ENCODE data around the gene TEX264.

TEX264 gene

GRCh38 chr3:51712963-51713362 lies 41.9 kb downstream of the TEX264 start:
- H3K4me1 Mint-ChIP-seq: peaks cover 12% of the 10 kb centered on the region
- no peak overlapping the region for H3K27ac Mint-ChIP-seq
- no peaks in the 10 kb centered on the region for H3K36me3 Mint-ChIP-seq
- H3K27me3 Mint-ChIP-seq: no peaks in the 10 kb centered on the region
- no peak overlapping the region for H3K4me3 Mint-ChIP-seq
- no peaks in the 10 kb centered on the region for H3K9me3 Mint-ChIP-seq

GRCh38 chr3:51715231-51715976 lies 44.4 kb downstream of the TEX264 start:
- H3K4me3 Mint-ChIP-seq: no peak overlapping the region
- H3K4me1 Mint-ChIP-seq: peaks cover 19% of the 10 kb centered on the region
- no peak overlapping the region for H3K27ac Mint-ChIP-seq
- no peaks in the 10 kb centered on the region for H3K27me3 Mint-ChIP-seq
- no peaks in the 10 kb centered on the region for H3K9me3 Mint-ChIP-seq
- no peaks in the 10 kb centered on the region for H3K36me3 Mint-ChIP-seq

- Mint-ChIP-seq H3K4me1 (peaks cover 24% of the 10 kb centered on the region), H3K4me3 (no peak overlapping the region), H3K36me3 (no peaks in the 10 kb centered on the region), H3K27me3 (no peaks in the 10 kb centered on the region), H3K27ac (no peak overlapping the region), H3K9me3 (no peaks in the 10 kb centered on the region)
Observed at GRCh38 chr3:51715977-51716294, 44.9 kb downstream of the TEX264 start.

- no peaks in the 10 kb centered on the region for H3K9me3 Mint-ChIP-seq
- H3K36me3 Mint-ChIP-seq: no peaks in the 10 kb centered on the region
- H3K4me1 Mint-ChIP-seq: peaks cover 30% of the 10 kb centered on the region
- no peak overlapping the region for H3K4me3 Mint-ChIP-seq
- no peaks in the 10 kb centered on the region for H3K27me3 Mint-ChIP-seq
- no peak overlapping the region for H3K27ac Mint-ChIP-seq
Observed at GRCh38 chr3:51716805-51717204, 45.8 kb downstream of the TEX264 start.

GRCh38 chr3:51717446-51717845 lies 46.4 kb downstream of the TEX264 start:
- Mint-ChIP-seq H3K36me3 (no peaks in the 10 kb centered on the region), H3K4me1 (peaks cover 36% of the 10 kb centered on the region), H3K4me3 (no peak overlapping the region), H3K27ac (no peak overlapping the region), H3K27me3 (no peaks in the 10 kb centered on the region), H3K9me3 (no peaks in the 10 kb centered on the region)

- Mint-ChIP-seq H3K27ac (no peak overlapping the region), H3K4me3 (no peak overlapping the region), H3K9me3 (no peaks in the 10 kb centered on the region), H3K27me3 (no peaks in the 10 kb centered on the region), H3K4me1 (peaks cover 37% of the 10 kb centered on the region), H3K36me3 (no peaks in the 10 kb centered on the region)
Observed at GRCh38 chr3:51717947-51718346, 46.9 kb downstream of the TEX264 start.

GRCh38 chr3:51718547-51719409 lies 47.7 kb downstream of the TEX264 start:
- Mint-ChIP-seq H3K27ac (no peak overlapping the region), H3K27me3 (no peaks in the 10 kb centered on the region), H3K36me3 (no peaks in the 10 kb centered on the region), H3K9me3 (no peaks in the 10 kb centered on the region), H3K4me3 (no peak overlapping the region), H3K4me1 (peaks cover 37% of the 10 kb centered on the region)

GRCh38 chr3:51719410-51720025 lies 48.5 kb downstream of the TEX264 start:
- Mint-ChIP-seq H3K36me3 (no peaks in the 10 kb centered on the region), H3K27me3 (no peaks in the 10 kb centered on the region), H3K4me1 (peaks cover 37% of the 10 kb centered on the region), H3K27ac (no peak overlapping the region), H3K9me3 (no peaks in the 10 kb centered on the region), H3K4me3 (no peak overlapping the region)

GRCh38 chr3:51720292-51721061 lies 49.4 kb downstream of the TEX264 start:
- no peaks in the 10 kb centered on the region for H3K9me3 Mint-ChIP-seq
- H3K27ac Mint-ChIP-seq: no peak overlapping the region
- H3K36me3 Mint-ChIP-seq: no peaks in the 10 kb centered on the region
- H3K4me3 Mint-ChIP-seq: no peak overlapping the region
- H3K27me3 Mint-ChIP-seq: no peaks in the 10 kb centered on the region
- peaks cover 37% of the 10 kb centered on the region for H3K4me1 Mint-ChIP-seq

GRCh38 chr3:51721062-51721745 lies 50.2 kb downstream of the TEX264 start:
- no peaks in the 10 kb centered on the region for H3K27me3 Mint-ChIP-seq
- peak overlapping the region; percentile 43 for H3K27ac Mint-ChIP-seq
- no peaks in the 10 kb centered on the region for H3K9me3 Mint-ChIP-seq
- peaks cover 37% of the 10 kb centered on the region for H3K4me1 Mint-ChIP-seq
- no peak overlapping the region for H3K4me3 Mint-ChIP-seq
- H3K36me3 Mint-ChIP-seq: no peaks in the 10 kb centered on the region

- peaks cover 37% of the 10 kb centered on the region for H3K4me1 Mint-ChIP-seq
- no peak overlapping the region for H3K27ac Mint-ChIP-seq
- H3K27me3 Mint-ChIP-seq: no peaks in the 10 kb centered on the region
- H3K36me3 Mint-ChIP-seq: no peaks in the 10 kb centered on the region
- no peak overlapping the region for H3K4me3 Mint-ChIP-seq
- H3K9me3 Mint-ChIP-seq: no peaks in the 10 kb centered on the region
Observed at GRCh38 chr3:51722362-51722761, 51.3 kb downstream of the TEX264 start.

- no peaks in the 10 kb centered on the region for H3K36me3 Mint-ChIP-seq
- H3K27ac Mint-ChIP-seq: no peak overlapping the region
- no peaks in the 10 kb centered on the region for H3K9me3 Mint-ChIP-seq
- H3K4me3 Mint-ChIP-seq: no peak overlapping the region
- H3K27me3 Mint-ChIP-seq: no peaks in the 10 kb centered on the region
- H3K4me1 Mint-ChIP-seq: peaks cover 6% of the 10 kb centered on the region
Observed at GRCh38 chr3:51727500-51727899, 56.4 kb downstream of the TEX264 start.

- peaks cover 9% of the 10 kb centered on the region for H3K4me1 Mint-ChIP-seq
- no peak overlapping the region for H3K27ac Mint-ChIP-seq
- H3K27me3 Mint-ChIP-seq: peaks cover 1% of the 10 kb centered on the region
- no peak overlapping the region for H3K4me3 Mint-ChIP-seq
- no peaks in the 10 kb centered on the region for H3K36me3 Mint-ChIP-seq
- no peaks in the 10 kb centered on the region for H3K9me3 Mint-ChIP-seq
Observed at GRCh38 chr3:51729042-51729633, 58.1 kb downstream of the TEX264 start.

- Mint-ChIP-seq H3K4me3 (no peak overlapping the region), H3K27me3 (peaks cover 5% of the 10 kb centered on the region), H3K9me3 (no peaks in the 10 kb centered on the region), H3K4me1 (peaks cover 18% of the 10 kb centered on the region), H3K27ac (no peak overlapping the region), H3K36me3 (no peaks in the 10 kb centered on the region)
Observed at GRCh38 chr3:51733859-51734571, 63.0 kb downstream of the TEX264 start.
